D721Med (cell line): ENCODE measurements around the gene ARHGAP26.

Experiments
- DNase-seq: peaks from one replicate; pipeline ENCODE4 v3.0.0; 2011; ENCODE audit warnings: low spot score; ENCODE audit not compliant: insufficient read length
- FAIRE-seq: peaks from 2 replicates; lab custom pipeline; 2011; peaks lifted over from hg19 to GRCh38; lab: Jason Lieb, UNC
- CTCF ChIP-seq: IDR thresholded peaks from 2 replicates; pipeline ENCODE4 v1.5.1; 2012; ENCODE audit warnings: mild to moderate bottlenecking, control low read depth; ENCODE audit not compliant: insufficient read depth; ENCODE audit errors: missing control alignments

The ARHGAP26 gene

GRCh38 chr5:142865631-142866030, 95.5 kb downstream of the ARHGAP26 start:
- TF ChIP-seq CTCF: no peak
- FAIRE-seq (no peak), DNase-seq (no peak)

GRCh38 chr5:142866563-142867275, 96.5 kb downstream of the ARHGAP26 start:
- TF ChIP-seq CTCF: peak; percentile 79
- DNase-seq (peak; percentile 61), FAIRE-seq (peak; percentile 67)

- DNase-seq (no peak), FAIRE-seq (no peak)
- TF ChIP-seq CTCF: no peak
Observed at GRCh38 chr5:142869886-142870285, 99.7 kb downstream of the ARHGAP26 start.

GRCh38 chr5:142870532-142871362, 100.6 kb downstream of the ARHGAP26 start:
- DNase-seq: no peak
- FAIRE-seq: no peak
- no peak for TF ChIP-seq CTCF

- FAIRE-seq (no peak), DNase-seq (no peak)
- no peak for TF ChIP-seq CTCF
Observed at GRCh38 chr5:142871363-142872193, 101.4 kb downstream of the ARHGAP26 start.

GRCh38 chr5:142872217-142872616, 102.0 kb downstream of the ARHGAP26 start:
- FAIRE-seq (no peak), DNase-seq (peak; percentile 27)
- no peak for TF ChIP-seq CTCF
